HS-5 (cell line): Measurements from ENCODE around the gene USB1.

Experiments used
- DNase-seq: peaks from one replicate; pipeline ENCODE4 v3.0.0-alpha.2; 2012; ENCODE audit warnings: low read depth

USB1 gene

DNA sequence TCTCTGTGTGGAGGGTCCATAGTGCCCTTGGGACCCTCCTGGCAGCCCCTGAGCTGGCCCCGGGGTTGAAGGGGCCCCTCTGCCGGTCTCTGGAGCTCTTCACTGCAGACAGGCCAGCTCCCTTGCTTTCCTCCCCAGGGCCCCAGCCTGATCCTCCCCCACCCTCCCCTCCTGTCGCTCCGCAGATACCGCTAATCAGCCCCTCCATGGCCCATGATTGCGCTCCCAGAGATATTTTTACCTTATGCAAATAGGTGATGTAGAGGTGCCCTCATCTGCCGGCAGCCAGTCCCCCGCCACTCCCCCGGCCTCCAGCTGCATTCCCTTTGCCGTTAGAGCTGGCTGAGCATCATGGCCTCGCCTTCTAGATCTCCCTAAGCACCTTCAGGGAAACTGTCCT lies 33.6 kb downstream of the USB1 start:
- DNase-seq = no peak

DNA sequence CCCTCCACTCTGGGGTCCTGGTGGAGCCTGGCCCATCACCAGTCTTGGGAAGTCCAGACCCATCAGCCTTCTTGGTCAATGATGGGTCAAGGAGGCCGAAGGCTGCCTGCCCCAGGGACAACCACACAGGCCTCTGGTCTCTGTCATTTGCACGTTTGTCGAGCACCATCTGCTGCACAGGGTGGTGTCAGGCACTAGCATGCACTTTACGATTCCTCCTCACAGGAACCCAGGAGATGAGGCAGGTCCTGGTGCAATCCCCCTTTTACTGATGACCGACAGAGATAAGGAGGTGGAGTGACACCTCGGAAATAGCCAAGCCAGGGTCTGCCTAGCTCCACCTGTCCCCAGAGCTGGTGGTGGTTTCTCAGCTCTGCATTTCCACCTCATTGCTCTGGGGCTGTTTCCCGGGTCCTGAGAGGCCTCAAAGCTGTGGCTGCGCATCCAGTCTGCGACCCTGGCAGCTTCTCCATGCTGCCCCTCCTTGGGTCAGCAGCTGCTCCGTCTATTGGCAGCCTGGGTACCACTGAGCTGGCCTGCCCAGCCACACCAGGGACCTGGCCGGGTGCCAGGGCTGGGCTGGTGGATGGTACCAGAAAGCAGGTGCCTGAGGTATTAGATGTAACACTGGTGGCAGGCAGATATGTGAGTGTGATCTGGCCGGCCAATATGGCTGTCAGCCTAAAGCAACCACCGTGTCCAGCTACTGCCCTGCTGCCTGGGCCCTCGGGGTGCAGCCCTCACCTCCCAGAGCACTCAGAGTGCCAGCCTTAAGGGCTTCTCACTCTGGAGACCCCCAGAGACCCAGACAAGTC lies 34.4 kb downstream of the USB1 start:
- DNase-seq = no peak

DNA sequence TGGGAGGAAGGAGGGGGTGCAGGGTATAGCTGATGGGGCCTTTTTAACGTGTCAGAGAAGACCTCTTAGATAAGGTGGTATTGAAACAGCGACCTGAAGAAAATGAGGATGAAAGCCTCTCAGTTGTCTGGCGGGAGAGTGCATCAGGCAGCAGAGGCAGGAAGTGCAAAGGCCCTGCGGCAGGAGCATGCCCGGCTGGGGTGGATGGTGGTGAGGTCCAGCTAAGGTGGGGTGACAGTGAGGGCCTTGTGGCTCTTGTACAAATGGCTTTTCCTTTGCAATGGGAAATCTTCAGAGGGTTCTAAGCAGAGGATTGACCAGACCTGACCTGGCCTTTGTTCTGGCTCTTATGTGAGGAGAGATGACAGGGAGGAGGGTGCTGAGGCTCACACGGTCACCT lies 35.7 kb downstream of the USB1 start:
- no peak for DNase-seq

GRCh38 chr16:58037365-58038057 lies 36.3 kb downstream of the USB1 start:
- no peak for DNase-seq

- DNase-seq = no peak
These were observed 37.0 kb downstream of the USB1 start for GRCh38 chr16:58038219-58038641.

DNA sequence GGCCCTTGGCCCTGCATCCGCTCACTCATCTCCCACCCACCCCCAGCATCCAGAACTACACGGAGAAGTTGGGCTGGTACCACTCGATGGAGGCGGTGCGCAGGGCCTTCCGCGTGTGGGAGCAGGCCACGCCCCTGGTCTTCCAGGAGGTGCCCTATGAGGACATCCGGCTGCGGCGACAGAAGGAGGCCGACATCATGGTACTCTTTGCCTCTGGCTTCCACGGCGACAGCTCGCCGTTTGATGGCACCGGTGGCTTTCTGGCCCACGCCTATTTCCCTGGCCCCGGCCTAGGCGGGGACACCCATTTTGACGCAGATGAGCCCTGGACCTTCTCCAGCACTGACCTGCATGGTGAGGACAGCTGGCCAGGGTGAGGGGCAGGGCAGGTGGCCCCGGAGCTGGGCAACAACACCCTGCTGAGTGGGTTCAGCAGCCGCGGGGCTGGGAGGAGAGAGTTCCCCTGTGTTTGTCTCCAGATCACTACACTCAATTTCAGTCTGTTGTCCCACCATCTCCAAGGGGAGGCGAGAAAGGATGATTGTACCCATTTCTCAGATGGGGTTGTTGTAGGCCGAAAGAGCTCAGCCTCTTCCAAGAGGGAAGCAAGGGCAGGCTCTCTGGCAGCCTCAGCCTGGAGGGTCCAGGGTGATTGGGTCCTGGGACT lies 38.8 kb downstream of the USB1 start:
- no peak for DNase-seq

DNA sequence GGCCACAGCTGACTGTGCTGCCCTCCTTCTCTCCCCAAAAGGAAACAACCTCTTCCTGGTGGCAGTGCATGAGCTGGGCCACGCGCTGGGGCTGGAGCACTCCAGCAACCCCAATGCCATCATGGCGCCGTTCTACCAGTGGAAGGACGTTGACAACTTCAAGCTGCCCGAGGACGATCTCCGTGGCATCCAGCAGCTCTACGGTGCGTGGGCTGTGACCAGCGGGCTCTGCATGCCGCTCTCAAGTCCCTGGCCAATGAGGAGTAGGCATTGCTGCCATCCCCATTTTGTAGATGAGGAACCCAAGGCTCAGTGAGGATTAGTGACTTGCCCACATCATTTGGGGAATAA lies 39.3 kb downstream of the USB1 start:
- DNase-seq = no peak

- DNase-seq = no peak
These were observed 39.9 kb downstream of the USB1 start for GRCh38 chr16:58040945-58041627.

GRCh38 chr16:58041628-58041955 lies 40.4 kb downstream of the USB1 start:
- DNase-seq = no peak

- no peak for DNase-seq
These were observed 41.0 kb downstream of the USB1 start for GRCh38 chr16:58042001-58042885.

GRCh38 chr16:58042886-58043515 lies 41.8 kb downstream of the USB1 start:
- no peak for DNase-seq

DNA sequence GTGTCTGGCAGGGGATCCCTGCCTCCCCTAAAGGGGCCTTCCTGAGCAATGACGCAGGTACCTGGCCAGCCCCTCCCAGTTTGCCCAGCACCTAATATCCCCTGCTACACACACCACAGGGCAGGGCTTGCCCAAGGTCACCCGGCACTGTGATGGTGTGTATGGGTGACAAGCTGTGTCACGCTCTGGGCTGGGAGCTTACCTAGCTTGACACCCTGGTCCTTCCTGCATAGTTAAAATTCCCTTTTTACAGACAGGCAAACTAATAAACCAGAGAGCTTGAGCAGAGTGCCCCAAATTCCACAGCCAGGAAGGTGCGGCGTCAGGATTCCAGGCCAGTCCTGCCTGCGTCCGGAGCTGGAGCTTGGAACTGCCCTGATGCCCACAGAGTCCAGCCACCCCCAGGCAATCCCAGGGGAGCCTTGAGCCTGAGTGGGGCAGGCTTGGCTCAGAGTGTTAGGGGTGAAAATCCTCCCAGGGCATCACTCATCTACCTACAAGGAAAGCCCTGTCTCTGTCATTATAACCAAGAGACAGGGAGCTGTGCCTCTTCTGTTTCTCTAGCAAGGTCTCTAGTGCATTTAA lies 42.5 kb downstream of the USB1 start:
- DNase-seq = no peak

DNA sequence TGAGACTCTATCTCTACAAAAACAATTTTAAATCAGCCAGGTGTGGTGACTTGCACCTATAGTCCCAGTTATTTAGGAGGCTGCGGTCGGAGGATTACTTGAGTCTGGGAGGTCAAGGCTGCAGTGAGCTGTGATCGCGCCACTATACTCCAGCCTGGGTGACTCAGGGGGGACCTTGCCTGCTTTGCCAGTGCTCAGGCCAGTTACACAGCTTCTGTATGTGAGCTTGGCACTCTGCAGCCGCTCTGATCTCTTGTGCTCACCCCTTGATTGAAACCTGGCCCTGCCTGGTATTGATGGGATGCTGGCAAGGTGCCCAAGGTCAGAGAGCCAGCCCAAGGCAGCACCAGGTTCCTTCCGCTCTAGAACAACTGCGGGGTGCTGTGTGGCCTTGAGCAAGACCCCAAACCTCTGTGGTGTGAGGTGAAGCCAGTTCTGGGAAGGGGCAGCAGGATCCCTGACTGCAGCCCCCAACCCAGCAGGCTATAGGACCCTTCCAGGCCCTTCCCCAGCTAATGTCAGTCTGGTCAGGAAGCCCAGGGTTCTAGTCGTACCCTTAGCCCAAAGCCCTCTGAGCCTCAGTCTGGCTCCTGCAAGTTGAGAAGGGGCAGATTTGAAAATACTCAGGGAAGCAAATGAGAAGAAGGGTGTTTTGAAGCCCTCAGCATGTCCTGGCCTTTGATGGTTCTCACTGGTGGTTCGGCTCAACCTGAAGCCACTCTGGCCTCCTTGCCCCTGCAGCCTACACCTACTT lies 43.2 kb downstream of the USB1 start:
- no peak for DNase-seq

DNA sequence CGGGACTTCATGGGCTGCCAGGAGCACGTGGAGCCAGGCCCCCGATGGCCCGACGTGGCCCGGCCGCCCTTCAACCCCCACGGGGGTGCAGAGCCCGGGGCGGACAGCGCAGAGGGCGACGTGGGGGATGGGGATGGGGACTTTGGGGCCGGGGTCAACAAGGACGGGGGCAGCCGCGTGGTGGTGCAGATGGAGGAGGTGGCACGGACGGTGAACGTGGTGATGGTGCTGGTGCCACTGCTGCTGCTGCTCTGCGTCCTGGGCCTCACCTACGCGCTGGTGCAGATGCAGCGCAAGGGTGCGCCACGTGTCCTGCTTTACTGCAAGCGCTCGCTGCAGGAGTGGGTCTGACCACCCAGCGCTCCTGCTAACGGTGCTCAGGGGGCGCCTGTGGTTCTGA lies 43.9 kb downstream of the USB1 start:
- DNase-seq = no peak

- DNase-seq = no peak
These were observed 45.1 kb downstream of the USB1 start for GRCh38 chr16:58046054-58046881.

DNA sequence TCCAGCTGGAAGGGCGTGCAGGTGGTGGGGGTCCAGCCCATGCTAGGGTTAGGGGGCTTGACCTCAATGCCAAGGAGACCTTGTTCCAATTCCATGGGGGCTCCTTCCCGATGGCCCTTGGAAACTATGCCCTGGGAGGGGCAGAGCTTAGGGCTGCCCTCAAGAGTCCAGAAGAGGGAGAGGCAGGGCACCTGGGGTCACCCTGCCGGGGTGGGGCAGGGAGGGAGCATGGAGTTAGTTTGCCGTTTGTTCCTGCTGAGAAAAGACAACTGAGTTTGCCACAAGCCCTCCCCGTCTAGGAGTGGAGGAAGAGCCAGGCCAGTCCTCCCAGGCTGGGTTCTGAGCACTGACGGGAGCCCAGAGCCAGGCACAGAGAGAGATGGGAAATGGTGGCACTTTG lies 45.7 kb downstream of the USB1 start:
- no peak for DNase-seq

DNA sequence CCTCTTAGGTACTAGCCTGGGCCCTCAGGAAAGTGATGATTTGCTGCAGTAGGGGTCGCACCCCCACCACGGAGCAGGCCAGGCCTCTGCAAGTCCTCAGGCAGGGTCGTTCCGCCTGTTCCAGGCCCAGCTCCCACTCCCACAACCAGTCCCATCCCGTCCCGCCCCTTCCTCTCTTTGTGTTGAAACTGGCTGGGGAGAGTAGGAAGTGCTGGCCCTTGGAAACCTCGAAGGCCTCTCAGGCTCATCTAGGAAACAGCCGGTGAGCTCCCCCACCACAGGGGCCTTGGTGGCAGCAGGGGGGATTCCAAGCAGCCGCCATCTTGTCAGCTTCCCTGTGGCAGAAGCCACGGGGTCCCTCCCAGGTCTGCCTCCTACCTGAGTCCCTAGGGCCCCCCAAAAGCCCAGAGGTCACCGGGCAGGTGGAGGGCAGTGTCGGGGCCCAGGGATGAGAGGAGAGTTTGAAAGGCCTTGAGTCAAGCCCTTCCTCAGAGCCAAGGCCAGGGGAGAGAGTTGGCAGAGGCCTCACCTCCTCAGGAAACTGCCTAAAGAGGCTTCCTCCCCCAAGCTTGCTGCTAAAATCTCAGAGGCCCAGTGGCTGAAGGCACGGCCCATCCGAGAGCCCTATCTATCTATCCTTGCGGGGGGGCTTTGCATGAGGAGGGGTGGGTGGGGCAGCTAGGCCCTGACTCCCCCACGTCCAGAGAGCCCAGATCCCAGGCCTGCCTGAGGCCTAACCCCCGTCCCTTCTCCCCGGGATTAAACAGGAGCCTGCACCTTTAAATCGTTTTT lies 46.5 kb downstream of the USB1 start:
- DNase-seq = no peak

GRCh38 chr16:58048494-58049231 lies 47.5 kb downstream of the USB1 start:
- DNase-seq = no peak
